SKM-1 (cell line): ENCODE measurements around the gene RNF224.

Experiments used
- DNase-seq: peaks from one replicate; lab custom pipeline; 2025; ENCODE audit not compliant: unreplicated experiment; lab: John Stamatoyannopoulos, UW

RNF224 gene

DNA sequence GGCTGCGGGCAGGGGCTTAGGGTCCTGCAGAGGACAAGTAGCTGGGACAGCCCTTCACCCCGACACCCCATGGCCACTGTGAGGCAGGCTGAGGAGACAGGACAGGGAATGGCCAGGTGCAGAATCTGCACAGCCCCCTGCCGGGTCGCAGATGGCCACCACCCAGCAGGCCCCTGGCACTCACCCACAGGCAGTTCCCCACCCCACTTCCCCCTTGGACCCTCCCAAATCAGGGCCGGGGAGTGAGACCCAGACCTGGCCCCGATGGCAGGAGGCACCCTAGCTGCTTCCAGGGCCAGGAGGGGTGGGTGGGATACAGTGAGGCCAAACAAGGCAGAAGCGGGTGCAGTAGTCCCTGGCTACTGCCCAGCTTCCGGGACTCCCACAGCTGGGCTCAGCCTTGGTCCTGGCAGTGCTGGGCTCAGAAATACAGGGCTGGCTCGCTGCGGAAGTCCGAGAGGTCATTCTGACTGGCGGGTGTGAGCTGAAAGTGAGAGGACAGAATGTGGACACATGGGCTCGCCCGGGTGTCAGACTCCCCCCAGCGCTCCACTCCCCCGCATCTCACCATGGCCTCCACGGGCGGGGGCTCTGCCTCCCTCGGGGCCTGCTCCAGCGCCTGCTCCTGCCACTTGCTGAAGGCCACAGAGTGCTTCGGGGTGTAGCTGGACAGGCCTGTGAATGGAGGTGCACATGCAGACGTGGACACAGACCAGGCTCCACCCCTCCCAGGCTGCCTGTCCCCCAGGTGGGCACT lies 35.4 kb upstream of the RNF224 start:
- no peak for DNase-seq

DNA sequence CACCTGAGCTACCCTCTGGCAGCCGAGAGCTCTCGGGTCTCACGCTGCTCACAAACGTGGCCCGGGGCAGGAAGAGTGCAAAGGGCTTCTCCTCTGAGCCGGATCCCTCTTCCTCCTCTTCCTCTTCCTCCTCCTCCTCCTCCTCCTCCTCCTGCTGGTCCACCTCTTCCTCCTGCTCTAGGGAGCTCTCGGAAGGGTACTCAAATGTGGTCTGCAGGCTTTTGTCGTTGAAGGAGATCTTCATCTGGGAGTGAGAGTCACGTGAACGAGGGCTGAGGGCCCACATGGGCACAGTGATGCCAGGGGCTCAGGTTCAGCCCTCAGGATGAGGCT lies 34.9 kb upstream of the RNF224 start:
- DNase-seq: no peak

DNA sequence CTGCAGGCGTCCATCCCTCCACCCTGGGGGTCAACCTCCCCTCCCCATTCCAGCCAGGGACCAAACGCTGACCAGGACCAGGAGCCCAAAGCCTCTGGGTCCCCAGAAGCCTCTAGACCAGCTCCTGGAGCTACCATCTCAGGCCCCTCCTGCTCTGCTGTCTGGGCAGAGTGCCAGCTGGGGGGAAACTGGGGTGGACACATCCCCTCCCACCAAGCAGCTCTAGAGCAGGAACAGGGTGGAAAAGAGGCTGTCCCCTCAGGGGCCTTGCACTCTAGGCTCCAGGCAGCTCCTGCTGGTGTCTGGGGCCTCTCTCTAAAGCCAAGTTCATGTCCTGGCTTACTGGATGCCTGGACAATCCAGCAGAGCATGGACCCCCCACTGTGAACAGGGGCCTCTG lies 34.4 kb upstream of the RNF224 start:
- no peak for DNase-seq

DNA sequence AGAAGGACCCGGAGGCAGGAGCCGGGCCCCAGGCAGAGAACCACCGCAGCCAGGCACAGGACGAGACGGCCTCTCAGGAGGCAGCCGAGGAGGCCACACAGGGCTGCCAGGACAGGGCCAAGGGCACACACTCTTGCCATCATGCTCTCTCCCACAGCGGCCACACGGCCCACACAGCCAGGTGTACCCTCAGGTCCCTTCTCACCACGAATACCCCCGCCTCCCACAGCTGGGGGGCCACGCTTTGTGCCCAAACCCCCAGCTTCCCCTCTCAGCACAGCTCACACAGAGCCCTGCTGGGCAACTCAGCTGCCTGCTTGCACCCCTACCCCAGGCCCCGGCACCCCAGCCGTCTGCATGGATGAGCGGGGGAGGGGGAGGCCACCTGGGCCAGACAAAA lies 33.5 kb upstream of the RNF224 start:
- no peak for DNase-seq

DNA sequence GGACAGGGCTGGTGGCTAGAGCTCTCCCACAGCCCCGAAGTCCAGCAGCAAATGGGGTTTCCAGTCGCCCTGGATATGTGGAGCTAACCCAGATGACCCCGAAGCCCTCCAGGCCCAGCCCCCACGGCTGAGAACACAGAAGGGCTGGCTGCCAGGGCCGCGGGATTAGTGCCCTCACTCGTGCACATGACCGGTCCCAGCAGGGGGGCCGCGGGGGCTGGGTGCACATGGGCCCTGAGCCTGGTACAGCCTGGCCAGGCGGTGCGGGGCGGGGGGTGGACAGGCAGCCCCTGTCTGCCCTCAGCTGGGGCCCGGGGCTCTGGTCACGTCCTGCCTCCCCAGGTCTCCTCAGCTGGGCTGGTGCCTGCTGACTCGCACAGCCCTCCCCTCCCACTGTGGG lies 32.9 kb upstream of the RNF224 start:
- no peak for DNase-seq

DNA sequence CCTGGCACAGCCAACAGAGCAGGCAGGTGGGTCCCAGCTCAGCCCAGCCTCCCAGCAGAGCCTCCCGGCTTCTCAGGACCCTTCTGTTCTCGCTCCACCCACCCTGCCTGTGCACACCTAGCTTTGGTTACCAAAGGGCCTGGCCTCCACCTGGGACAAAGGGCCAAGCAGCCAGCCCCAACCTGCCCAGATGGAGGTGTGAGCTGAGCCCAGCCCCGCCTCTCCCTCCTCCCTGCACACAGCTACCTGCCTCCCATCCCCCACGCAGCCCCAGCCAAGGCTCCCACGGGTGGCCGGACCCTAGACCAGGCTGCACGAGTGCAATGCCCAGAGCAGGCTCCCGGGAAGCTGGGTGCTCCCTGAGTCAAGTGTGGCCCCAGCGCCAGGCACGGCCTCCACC lies 32.4 kb upstream of the RNF224 start:
- no peak for DNase-seq

DNA sequence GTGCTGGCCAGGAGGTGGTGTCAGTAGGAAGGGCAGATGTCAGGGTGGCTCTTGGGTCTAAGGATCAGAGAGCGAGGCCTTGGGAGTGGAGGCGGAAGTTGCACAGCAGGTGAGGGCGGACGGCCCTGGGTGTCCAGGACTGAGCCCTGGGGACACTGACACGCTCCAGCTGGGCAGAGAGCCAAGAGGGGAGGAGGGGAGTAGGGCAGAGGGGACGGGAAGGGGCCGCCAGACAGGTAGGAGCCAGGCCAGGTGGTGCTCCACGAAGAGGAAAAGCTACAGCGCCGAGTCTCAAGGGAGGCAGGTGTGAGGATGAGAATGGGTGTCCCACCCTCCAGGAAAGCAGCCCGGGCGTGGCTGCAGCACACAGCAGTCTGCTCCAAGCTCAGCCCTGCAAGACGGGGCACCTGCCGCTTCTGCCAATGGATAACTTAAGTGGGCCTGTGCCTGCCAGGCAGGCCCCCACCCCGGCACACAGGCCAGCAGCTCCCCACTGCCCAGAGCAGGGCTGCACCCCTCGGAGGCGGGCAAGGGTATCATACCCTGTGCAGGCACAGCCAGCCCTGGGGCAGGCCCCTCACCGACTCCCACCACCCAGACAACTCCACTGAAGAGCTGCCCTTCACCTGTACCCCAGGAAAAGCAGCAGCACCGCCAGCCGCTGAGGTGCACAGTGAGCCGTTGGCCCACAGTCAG lies 31.6 kb upstream of the RNF224 start:
- DNase-seq: no peak

DNA sequence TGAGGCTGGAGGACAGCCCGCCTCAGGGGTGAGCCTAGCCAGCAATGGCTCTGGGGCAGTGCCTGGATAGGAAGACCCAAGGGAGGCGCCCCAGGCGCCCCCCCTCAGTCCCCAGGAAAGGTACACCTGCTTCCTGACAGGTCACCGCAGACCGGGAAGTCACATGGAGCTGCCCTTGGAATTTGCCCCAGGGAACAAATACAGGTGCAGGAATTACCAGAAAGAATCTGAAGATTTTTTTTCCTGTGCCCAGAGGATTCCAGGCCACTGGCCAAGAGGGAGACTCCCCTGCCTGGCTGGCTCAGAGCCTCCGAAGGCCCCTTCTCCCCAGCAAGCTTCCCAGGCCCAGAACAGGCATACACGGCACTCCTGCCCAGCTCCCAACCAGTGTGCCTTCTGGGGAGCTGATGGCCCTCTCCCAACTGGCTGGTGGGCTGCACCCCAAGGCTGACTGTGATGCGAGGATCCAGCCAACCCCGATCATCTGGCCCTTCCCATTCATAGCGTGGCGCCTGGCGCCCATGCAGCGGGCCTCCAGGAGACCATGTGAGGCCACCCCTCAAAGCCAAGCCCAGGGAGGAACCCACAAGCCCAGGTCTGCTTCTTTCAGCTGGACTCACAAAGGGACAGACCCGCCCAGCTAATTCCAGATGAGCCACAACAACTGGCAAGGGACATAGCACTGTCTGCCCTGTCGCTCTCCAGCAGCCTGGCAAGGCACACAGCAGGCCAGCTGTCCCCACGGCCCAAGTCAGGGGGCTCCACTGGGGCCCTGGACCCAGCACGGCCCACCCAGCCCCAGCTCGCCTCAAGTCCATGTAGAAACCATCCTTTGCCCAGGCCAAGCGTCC lies 29.0 kb upstream of the RNF224 start:
- DNase-seq: no peak

DNA sequence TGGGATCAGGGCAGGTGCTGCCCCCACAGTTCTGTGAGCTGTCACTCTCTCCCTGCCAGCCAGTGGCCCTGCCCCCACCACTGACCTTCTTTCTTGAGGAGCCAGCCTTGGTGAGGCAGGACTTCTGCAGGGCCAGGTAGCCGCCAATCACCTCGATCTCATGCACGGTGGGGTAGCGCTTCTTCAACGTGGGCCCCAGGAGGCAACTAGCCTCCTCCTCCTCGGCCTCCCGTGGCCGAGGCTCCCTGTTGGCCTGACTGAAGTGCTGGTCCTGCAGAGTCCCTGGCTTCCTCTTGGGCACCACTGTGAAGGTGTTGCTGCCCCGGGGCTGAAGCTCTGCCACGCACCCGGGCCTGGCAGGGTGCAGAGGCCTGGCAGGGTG lies 28.4 kb upstream of the RNF224 start:
- no peak for DNase-seq

DNA sequence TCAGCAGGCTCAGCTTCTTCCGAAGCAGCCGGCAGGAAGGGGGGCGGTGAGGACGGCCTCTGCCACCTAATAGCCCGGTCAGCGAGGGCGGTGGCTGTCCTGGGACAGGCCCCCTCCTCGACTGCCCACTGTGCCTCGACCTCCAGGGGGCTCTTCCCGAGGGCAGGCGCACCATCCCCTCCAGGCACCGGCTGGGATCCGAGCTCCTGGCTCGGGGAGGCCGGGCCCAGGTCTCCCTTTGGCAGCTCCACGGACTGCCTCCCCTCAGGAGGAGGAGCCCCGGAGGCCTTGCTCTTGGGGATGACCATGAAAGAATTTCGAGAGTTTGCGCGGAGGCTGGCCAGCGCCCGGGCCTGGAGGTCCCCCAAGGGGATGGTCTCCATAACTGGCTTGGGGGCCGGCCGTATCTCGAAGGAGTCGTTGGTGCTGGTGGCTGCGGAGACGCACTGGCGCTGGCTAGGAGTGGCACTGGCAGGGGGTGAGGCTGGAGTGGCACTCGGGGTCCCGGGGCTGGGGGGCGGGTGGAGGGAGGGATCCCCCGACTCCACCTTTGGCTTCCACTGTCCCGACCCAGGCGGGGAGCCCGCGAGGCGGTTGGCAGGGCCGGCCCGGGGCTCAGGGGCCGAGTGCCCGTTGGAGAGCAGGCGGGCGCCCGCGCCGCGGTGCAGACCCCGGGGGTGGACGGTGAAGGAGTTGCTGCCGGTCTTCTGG lies 27.7 kb upstream of the RNF224 start:
- DNase-seq: no peak

DNA sequence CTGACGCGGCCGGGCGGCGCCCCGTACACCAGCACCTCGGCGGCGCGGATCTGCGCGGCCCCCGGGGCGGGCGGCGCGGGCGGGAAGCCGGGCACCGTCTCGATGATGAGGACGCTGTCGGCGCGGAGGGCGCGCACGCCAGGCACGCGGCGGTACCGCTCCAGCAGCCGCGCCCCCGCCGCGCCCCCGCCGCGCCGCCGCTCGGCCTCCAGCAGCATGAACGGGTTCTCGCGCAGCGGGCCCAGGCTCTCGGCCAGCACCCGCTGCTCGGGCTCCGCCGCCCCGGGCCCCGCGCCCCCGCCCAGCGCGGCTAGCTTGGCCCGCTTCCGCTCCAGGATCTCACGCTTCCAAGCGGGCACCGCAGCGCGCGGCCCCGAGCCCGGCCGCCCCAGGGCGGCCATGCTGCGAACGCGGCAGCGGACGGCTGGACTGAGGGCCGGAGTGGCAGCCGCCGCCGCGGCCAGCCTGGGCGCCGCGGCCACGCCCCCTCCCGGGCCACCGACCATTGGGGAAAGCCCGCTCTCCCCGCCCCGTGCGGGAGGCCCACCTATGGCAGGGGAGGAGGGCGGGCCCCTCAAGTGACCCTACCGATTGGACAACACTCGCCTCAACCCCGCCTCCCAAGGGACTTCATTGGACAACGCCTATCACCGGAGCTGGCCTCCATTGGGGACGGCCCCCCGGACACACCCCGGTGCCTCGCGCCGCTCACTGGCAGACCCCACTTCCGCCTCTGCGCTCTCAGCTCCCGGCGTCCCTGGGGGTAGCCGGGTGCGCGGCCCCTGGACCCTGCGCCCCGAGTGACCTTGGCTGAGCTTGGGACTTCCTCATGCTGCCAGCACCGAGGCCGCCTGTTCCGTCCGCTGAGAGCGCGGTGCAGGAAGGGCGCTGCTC lies 26.7 kb upstream of the RNF224 start, which contains the start of gene TPRN:
TSS of gene TPRN (minus strand) at position 431 of the 894 bp plus-strand sequence. CDS start at position 401, 30 bp downstream.
- peak; percentile 99 for DNase-seq

DNA sequence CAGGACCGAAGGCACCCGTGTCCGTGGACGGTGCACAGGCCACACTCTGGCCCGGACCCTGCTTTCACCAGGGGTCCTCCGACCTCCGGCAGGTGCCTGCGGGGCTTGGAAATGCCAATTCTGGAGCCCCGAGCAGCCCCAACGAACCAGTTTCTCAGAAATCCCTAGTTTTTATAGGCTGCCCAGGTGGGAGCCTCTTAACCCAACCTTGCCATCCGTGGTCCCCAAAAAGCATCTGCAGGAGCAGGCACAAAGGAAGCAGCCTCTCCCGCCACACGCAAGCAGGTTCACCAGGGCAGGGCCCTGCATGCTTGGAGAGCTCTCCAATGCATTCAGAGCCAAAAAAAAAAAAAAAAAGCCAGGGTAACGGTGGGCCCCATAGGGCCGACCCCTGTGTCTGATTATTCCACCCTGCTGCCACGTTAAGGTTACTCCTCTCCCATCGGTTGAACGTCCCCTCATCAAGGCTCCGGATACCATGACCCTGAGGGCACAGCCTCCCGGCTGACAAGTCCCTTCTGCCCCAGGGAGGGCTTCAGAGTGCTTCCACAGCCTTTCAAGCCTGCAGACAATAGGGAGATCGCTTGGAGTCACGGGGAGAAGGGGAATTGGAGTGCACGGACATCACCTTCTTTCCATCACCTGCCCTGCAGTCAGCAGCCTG lies 26.0 kb upstream of the RNF224 start:
- DNase-seq: no peak

DNA sequence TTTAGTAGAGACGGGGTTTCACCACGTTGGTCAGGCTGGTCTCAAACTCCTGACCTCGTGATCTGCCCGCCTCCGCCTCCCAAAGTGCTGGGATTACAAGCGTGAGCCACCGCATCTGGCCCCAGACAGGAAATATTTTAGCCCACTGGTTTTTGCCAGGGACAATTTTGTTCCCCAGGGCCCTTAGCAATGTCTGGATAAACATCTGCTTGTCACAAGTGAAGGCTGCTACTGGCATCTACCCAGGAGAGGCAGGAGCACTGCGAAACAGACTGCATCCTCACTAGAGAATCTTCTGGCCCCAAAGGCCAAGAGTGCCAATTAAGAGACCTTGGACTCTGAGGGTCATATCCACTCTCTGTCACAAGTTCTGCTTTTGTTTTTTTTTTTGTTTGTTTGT lies 24.3 kb upstream of the RNF224 start:
- DNase-seq: no peak

DNA sequence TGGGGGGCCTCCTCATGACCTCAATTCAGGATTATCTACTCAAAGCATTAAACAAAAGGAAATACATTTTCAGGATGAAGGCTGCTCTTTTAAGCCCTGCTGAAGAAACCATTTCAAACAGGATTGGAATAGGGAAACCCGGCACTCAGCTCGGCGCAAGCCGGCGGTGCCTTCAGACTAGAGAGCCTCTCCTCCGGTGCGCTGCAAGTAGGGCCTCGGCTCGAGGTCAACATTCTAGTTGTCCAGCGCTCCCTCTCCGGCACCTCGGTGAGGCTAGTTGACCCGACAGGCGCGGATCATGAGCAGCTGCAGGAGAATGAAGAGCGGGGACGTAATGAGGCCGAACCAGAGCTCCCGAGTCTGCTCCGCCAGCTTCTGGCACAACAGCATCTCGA lies 22.6 kb upstream of the RNF224 start:
- DNase-seq: no peak

DNA sequence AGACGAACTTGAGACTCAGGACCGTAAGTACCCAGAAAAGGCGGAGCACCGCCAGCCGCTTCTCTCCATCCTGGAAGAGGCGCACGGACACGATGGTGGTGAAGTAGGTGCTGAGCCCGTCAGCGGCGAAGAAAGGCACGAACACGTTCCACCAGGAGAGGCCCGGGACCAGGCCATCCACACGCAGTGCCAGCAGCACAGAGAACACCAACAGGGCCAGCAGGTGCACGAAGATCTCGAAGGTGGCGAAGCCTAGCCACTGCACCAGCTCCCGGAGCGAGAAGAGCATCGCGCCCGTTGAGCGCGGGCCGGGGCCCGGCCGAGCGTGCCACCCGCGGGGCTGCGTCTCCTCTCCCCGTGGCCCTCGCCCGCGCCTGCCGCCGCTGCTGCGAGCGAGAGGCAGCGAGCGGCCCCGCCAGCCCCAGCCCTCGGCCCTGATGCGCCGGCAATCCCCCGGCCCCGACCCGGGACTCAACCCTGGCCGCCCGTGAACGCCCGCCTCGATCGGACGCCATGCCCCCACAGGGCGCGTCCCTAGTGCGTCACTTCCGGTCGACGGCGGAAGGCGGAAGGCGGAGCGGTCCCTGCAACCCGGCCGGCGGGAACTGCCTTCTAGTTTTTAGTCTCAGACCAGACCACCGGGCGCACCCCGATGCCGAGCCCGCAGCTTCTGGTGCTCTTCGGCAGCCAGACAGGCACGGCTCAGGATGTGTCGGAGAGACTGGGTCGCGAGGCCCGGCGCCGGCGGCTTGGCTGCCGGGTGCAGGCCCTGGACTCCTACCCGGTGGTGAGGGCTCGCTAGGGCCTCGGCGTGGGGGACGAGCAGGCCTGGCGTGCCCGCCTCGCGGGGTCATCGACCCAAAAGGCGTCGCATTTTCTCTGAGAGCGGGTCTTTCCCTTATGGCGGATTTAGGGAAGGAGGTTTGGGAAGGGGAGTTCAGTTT lies 21.9 kb upstream of the RNF224 start, which contains the start of the genes NDOR1 and TMEM203:
TSS of gene NDOR1 (plus strand) at position 575 of the 944 bp plus-strand sequence. CDS start at position 653, 78 bp downstream.
TSS of gene TMEM203 (minus strand) at position 523 of the 944 bp plus-strand sequence. CDS start at position 289, 234 bp downstream.
- DNase-seq: peak; percentile 42

DNA sequence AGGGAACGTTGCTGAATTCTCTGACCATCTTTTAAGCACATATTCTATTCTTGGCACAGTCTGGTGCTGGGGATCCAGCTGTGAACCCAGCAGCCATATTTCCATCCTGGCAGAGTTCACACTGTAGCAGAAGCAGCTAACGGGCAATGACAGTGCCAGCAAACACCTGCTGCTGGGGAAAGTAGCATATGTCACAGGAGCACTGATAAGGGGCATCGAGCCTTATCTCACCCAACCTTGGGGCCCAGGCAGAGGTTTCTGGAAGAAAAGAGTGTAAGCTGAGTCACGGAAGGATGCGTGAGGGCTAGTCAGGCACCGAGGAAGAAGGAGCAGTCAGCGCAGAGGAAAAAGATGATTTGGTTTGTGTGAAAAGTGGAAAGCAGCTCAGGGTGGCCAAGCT lies 20.7 kb upstream of the RNF224 start:
- DNase-seq: no peak

DNA sequence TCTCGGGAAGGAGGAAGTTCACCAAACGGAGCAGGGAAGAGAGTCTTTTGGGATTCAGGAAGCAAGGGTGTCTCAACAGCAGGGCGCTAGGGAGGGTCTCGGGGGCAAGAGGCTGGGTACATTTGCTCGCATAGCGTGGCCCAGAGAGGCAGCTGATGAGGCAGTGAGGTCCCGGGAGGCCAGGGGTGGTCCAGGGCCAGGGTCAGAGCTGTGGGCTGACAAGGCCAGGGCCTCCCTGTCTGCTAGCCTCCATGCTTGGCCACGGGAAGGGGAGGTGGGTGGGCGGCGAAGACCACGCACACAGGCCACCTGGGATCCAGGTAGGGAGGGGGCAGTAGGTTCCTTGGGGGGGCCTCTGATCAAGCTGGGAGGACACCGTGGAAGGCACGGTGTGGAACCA lies 15.8 kb upstream of the RNF224 start:
- no peak for DNase-seq

DNA sequence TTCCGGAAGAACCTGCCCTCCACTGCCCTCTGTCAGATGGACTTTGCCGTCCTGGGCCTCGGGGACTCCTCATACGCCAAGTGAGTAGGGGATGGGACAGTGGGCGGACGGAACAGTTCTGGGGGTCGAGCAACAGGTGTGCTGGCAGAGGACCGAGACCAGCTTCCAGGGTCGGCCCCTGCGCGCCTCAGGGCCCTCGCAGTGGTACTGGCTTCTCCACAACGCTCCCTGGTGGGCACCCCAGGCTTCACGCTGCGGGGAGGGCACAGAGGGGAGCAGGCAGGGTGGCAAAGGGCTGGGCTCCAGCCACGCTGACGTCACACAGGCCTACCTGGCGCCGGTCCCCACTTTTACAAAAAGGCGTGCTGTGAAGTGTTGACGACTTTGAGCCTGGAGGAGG lies 14.8 kb upstream of the RNF224 start:
- DNase-seq: no peak
